Cardiac fibroblast (primary cell): Measurements from ENCODE around the gene RARRES1.

Experiments
- DNase-seq, 2 donors: peaks; one replicate each; pipeline versions ENCODE4 v3.0.0 to v3.0.0-alpha.2; 2010; ENCODE audit warnings: low read depth in 2 of 2
- H3K4me3 ChIP-seq, 2 donors: replicated peaks in 1 of 2; 1 replicate in 1 of 2; 2 replicates in 1 of 2; pipeline ENCODE4 v1.5.1; 2011; ENCODE audit warnings: low read depth in 2 of 2, low read length in 2 of 2, mild to moderate bottlenecking in 2 of 2, moderate library complexity in 1 of 2
- CTCF ChIP-seq: IDR thresholded peaks from one replicate; pipeline ENCODE4 v1.5.1; 2011; ENCODE audit warnings: low read depth, mild to moderate bottlenecking, low read length, inconsistent platforms

Gene RARRES1

DNA sequence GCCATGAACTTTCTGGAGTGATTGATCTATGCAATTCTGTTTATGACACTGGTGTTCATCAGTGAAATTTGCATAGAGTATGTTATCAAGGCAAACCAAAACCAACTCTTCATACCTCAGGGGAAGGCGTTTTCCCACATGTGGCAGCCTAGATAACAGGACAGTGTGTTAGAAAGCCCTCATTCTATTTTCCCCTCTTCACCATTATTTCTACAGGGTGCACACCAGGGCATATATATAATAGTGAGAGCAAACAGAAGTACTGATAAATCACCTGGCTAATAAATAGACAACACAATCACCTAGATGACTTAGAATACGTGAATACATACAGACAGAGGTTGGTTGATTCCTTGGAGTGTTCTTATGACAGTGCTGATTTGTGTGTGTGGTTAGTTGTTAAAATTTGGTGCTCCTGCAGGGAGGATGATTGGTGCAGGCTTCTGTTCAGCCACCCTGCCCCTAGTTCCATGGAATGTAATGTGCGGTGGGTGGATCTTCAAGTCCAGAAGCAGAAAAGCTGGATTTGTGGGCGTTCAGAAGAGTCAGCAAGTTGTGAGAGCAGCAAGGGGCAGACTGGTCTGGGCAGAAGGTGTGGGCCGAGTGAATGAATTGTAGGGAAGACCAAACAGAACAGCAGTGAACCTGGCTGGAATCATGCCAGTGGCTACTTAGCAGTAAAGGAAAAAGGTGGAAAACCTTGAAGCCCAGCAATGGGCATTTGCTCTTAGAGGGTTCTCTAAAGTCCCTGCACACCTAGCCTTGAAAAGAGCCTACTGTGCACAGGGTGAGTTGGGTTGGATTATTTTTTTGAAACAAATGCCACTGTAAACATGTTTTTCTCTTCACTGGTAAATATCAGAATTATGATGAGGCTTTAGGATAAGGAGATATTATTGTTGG is 11.7 kb upstream of the RARRES1 start:
- TF ChIP-seq CTCF = no peak
- H3K4me3 ChIP-seq = no peak overlapping the region
- no peak for DNase-seq

DNA sequence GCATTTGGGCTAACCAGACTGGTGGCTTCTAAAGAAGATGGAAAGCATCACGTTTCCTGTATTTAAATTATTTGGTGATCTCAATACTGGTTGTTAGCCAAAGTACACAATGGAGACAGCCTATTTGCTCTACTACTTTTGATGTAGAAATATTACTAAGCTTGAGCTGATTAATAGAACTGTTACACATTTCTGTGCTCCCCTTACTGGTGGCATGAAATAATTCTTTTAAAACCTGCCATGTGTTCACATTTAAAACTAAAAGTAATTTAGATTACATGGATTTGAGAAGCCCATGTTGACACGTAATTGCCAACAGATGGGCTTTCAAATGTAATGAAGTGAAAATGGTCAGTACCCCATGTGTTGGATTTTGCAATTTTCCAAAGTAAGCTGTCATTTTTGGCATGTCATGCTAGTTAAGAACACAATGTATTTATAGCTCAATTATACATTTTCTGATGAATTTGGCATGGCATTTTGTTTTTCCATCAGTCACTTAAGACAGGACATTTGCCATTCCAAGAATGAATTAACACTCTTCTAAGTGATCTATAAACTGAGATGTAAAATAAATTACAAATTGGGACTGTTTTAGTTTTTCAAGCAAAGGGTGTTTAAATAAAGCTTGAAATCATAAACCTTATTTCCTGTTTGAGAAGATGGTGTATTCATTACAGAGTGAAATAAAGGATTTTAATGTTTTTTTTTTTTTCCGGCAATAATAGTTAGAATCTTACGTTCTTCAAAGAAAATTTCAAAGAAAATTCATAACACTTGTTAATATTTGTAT is 10.8 kb upstream of the RARRES1 start:
- no peak overlapping the region for H3K4me3 ChIP-seq
- no peak for TF ChIP-seq CTCF
- peak; percentile 31 to 64 for DNase-seq

DNA sequence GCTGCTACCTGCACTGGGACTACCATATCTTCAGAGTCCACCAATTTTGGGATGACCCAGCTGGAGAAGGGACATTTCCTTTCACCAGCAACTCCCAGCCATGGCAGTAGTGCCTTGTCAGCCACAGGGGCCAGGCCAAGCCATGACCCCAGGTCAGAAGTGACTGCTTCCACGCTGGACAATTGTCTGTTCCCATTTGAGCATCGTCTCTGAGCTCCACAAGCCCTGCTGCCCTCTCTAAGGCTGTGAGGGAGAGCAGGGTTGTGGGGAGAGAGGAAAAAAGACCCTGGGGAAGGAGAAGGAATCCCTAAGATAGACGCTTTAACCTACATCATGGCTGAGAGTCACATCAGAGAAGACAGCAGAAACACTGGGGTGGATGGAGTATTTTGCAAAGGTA is 7.4 kb upstream of the RARRES1 start:
- no peak for TF ChIP-seq CTCF
- DNase-seq = no peak

DNA sequence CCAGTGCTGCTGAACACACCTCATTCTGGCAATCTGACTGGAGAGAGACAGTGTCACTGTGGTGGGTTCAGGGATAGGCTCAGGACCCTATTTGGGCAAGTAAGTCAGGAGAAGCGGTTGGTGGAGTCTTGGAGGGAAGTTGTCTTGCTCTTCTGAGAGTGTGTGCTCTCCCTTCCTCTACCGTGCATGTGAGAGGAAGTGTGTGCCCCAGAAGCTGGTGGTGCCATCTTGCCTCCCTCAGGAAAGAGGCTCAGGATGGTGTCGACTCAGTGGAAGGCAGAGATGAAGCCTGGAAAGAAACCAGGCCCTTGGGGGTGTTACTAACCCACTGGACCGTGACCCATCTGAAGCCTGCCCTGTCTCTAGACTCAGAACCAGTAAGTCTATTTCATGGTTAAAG is 6.8 kb upstream of the RARRES1 start:
- H3K4me3 ChIP-seq = no peak overlapping the region
- DNase-seq = no peak
- TF ChIP-seq CTCF = no peak

More for the DNA sequence above, 7.4 kb upstream of the RARRES1 start:
- no peak overlapping the region for H3K4me3 ChIP-seq

GRCh38 chr3:158738653-158739052 is 6.4 kb upstream of the RARRES1 start:
- DNase-seq = no peak
- H3K4me3 ChIP-seq = no peak overlapping the region
- no peak for TF ChIP-seq CTCF

- TF ChIP-seq CTCF = no peak
- DNase-seq = no peak
Observed at GRCh38 chr3:158737976-158738615, 5.8 kb upstream of the RARRES1 start.

More at GRCh38 chr3:158737976-158738615, 5.8 kb upstream of the RARRES1 start:
- no peak overlapping the region for H3K4me3 ChIP-seq
